CD4-positive, alpha-beta T cell treated with Interleukin-15 for 4 hours (primary cell): ENCODE results near the gene ZNF48.
"Not testable (repeated sequence)": the region's sequence is repeated elsewhere in the genome, so short reads cannot be mapped to it uniquely, and the experiment has no call there.

Experiments used
- DNase-seq: peaks from one replicate; pipeline ENCODE4 v3.0.0-alpha.2; 2020; ENCODE audit warnings: low spot score

The ZNF48 gene

GRCh38 chr16:30378236-30379157, 16.7 kb upstream of the ZNF48 start:
- DNase-seq: peak; percentile 99

GRCh38 chr16:30379158-30379783, 15.9 kb upstream of the ZNF48 start:
- DNase-seq: no peak

DNA sequence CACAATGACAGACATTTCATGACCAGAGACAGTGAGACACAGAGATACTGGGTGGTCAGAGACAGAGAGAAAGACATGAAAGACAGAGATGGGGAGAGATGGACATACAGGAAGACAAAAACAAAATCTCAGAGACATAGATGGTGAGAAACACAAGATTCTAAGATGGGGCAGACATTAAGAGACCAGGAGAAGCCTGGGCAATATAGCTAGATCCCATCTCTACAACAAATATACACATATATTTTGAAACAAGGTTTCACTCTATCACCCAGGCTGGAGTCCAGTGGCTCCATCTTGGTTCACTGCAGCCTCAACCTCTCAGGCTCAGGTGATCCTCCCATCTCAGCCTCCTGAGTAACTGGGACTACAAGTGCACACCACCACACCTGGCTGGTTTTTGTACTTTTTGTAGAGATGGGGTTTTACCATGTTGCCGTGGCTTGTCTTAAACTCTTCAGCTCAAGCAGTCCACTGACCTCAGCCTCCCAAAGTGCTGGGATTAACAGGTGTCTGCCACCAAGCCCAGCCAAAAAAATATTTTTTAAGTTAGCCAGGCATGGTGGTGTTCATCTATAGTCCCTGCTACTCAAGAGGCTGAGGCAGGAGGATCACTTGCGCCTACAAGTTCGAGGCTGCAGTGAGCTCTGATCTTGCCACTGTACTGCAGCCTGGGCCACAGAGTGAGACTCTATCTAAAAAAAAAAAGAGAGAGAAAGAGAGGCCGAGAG, 15.0 kb upstream of the ZNF48 start:
- no peak for DNase-seq

- DNase-seq: no peak
These were observed 14.4 kb upstream of the ZNF48 start for GRCh38 chr16:30380803-30381208.

- DNase-seq: peak; percentile 45
These were observed 13.8 kb upstream of the ZNF48 start for GRCh38 chr16:30381291-30382041.

DNA sequence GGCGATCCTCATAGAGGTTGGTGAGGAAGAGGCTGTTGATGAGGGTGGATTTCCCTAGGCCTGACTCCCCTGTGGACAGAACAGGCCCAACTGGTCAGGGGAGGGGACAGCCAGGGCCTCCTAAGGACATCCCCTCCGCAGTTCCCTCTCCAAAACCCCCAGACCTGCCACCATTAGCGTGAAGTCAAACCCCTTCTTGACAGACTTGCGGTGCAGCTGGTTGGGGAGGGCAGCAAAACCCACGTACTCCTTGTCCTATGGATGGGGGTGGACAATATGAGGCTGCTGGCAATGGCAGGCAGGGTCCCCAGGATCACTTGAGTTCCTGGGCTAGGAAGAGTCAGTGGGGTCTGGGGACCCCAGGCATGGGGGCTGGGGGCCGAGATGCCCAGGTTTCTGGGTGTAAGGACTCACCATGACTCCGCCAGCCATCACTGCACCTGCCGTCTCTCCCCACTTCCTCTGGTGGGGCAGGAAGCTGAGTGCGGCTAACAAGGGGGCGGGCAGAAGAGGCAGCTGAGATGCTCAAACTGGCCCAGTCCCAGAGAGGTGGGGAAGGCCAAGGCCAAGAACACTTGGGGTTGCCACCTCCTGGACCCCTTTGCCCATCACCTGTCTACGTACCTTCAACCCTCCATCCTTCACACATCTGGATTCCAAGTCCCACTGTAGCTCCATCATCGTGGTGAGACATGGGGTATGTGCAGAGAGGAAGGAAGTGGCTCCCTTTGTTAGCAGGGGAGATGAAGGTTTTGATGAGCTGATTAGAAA, 12.9 kb upstream of the ZNF48 start, which contains the start of gene SEPTIN1:
TSS of gene SEPTIN1 (minus strand) at position 451 of the 771 bp plus-strand sequence. CDS start at position 432, 19 bp downstream.
- DNase-seq: peak; percentile 81

GRCh38 chr16:30383521-30383920, 11.7 kb upstream of the ZNF48 start:
- DNase-seq: no peak

DNA sequence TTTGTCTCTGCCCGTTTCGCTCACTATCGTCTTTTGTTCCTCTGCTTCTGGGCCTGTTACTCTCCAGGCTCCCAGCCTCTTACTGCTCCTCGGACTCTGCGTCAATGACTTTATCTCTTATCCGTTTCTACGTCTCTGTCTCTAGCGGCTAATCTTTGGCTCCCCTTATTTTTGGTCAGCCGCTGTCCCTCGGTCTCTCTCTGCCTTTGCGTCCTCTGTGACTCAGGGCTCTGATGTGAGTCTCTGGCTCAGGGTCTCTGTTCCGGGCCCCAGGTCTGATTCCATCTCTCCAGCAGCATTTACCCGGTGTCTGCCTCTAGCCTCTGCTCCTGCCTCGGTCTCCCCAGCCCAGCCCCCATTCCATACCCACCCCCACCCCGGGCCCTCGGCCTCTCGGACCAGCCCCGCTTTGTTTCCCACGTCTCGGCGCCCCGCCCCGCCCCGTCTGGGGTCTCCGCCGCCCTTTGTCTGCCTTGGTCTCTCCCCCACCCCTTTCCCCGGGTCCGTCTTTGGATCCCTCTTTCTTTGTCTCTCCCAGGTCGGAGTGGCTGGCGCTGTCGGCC, 547 bp upstream of the ZNF48 start:
- DNase-seq: no peak

DNA sequence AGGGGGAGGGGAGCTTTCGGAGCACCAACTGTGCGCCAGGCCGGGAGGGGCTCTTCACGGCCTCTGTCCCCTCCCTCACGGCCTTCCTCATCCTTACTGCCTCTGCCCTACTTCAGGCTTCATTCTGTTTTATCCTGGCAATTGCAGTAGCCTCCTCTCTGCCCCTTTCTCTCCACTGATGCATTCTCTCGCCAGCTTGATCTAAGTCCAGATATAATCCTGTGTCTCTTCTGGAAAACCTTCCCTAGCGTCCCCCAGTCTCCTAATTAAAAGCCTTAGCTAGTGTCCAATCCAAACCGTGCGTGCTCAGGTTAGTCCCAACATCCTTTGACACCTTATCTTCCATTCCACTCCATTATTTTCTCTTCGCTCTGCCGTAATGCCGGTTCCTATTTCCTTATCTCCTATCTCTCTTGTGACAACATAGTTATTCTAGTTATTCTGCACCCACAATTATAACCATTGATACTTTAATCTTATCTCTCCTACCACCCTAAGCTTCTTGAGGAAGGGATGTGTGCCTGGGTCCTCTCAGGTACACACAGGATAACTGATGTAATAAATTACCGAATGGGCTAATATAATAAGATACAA, 869 bp downstream of the ZNF48 start:
- no peak for DNase-seq

- not testable (repeated sequence) for DNase-seq
These were observed 1.4 kb downstream of the ZNF48 start for GRCh38 chr16:30396627-30397026.

DNA sequence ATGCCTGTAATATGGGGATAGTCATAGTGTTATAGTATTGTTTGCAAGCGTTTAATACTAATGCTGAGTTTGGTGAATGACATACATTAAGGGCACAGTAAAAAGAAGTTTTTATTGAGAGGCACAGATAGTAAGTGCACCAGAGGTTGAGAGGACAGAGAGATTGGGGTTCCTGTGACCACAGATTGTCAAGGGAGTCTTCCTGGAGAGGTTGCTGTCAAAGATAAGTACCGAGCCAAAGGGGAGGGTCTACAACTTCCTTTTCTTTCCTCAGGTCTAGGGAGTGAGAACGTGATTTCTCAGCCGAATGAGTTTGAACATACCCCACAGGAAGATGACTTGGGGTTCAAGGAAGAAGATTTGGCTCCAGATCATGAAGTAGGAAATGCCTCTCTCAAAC, 1.8 kb downstream of the ZNF48 start:
- no peak for DNase-seq

- no peak for DNase-seq
These were observed 2.8 kb downstream of the ZNF48 start for GRCh38 chr16:30397776-30398660.

GRCh38 chr16:30398661-30399434, 3.6 kb downstream of the ZNF48 start:
- DNase-seq: no peak

DNA sequence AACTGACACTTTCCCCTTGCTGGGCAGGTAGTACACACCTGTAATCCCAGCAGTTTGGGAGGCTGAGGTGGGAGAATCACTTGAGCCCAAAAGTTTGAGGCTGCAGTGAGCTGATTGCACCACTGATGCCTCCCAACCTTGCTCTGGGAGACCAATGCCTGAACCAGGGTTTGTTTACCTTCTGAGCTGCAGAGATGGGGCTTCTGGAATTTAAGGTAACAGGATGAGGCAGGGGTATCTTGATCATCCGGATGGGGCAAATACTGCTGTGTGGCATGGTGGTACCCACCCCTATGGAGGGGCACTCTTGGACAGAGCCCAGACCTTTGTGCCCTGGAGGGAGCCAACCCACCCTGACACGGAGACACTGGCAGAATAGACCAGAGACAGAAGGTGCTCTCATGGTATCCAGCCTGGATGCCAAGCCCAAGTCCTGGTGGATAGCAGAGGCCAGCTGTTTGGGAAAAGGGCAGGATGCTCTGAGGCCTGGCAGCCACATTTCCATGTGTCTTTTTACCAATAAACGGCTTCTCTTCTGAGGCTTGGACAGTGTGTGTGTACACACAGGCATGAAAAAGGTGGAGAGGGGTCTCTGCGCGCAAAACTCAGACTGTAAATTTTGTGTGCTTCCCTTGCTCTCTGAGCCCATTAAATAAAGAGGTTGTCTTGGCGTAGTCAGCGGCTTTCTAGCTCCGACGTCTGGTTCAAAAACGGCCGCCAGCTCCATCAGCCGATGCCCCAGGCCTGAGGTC, 4.4 kb downstream of the ZNF48 start:
- no peak for DNase-seq

GRCh38 chr16:30401768-30402425, 6.7 kb downstream of the ZNF48 start:
- DNase-seq: no peak

- no peak for DNase-seq
These were observed 11.5 kb downstream of the ZNF48 start for GRCh38 chr16:30406795-30407101.

GRCh38 chr16:30407102-30407803, 12.0 kb downstream of the ZNF48 start, which contains the start of gene ZNF771:
TSS of gene ZNF771 (plus strand) at chr16:30407606. CDS start at chr16:30408054, 448 bp downstream.
- peak; percentile 87 for DNase-seq
